ENCODE measurements around the gene MED13L. TPM values are rescaled to one million over a fixed set of nuclear protein-coding genes. Genes with fewer than 3 reads are reported as not detected.

MED13L gene
- total RNA-seq, 1 donor from 2014 or later: 89.0 TPM

GRCh38 chr12:116259800-116260577 lies 17.5 kb downstream of the MED13L start:
- Mint-ChIP-seq H3K4me3 (no peak overlapping the region), H3K9me3 (no peaks in the 10 kb centered on the region), H3K27me3 (ENCODE audit: low read depth) (no peaks in the 10 kb centered on the region), H3K36me3 (ENCODE audit: low read depth) (no peaks in the 10 kb centered on the region), H3K27ac (ENCODE audit: unreplicated experiment) (no peak overlapping the region), H3K4me1 (peaks cover 35% of the 10 kb centered on the region)
- DNase-seq (ENCODE audit: low read depth, low spot score): no peak
- no peak for TF ChIP-seq CTCF (conservative IDR thresholded peaks at IDR 0.05)

DNA sequence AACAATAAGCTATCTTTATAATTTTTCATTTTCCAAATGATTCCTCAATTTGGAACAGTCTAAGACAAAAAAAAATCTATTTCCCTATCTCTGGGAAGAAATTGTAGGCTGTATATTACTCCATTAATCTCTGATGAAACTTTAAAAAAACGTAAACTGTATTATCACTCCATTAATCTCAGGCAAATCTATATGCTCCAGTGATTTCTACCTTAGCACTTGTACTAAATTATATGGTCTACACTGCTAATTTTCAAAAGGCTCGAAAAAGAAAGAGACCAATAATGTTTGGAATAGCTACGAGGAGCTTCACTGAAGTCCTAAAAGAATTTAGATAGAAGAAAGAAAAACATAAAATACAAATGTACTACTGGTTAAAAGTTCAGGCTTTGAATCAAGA lies 19.7 kb downstream of the MED13L start:
- Mint-ChIP-seq H3K9me3 (peaks cover 3% of the 10 kb centered on the region), H3K27ac (ENCODE audit: unreplicated experiment) (no peak overlapping the region), H3K27me3 (ENCODE audit: low read depth) (no peaks in the 10 kb centered on the region), H3K4me3 (no peak overlapping the region), H3K36me3 (ENCODE audit: low read depth) (peaks cover 7% of the 10 kb centered on the region), H3K4me1 (peaks cover 31% of the 10 kb centered on the region)
- DNase-seq (ENCODE audit: low read depth, low spot score): no peak
- no peak for TF ChIP-seq CTCF (conservative IDR thresholded peaks at IDR 0.05)

GRCh38 chr12:116257215-116257614 lies 20.3 kb downstream of the MED13L start:
- H3K4me1 Mint-ChIP-seq: peaks cover 31% of the 10 kb centered on the region
- DNase-seq (ENCODE audit: low read depth, low spot score): no peak
- no peak for TF ChIP-seq CTCF (conservative IDR thresholded peaks at IDR 0.05)
- peaks cover 5% of the 10 kb centered on the region for H3K9me3 Mint-ChIP-seq
- H3K36me3 Mint-ChIP-seq (ENCODE audit: low read depth): peaks cover 11% of the 10 kb centered on the region
- no peak overlapping the region for H3K27ac Mint-ChIP-seq (ENCODE audit: unreplicated experiment)
- no peak overlapping the region for H3K4me3 Mint-ChIP-seq
- H3K27me3 Mint-ChIP-seq (ENCODE audit: low read depth): no peaks in the 10 kb centered on the region

DNA sequence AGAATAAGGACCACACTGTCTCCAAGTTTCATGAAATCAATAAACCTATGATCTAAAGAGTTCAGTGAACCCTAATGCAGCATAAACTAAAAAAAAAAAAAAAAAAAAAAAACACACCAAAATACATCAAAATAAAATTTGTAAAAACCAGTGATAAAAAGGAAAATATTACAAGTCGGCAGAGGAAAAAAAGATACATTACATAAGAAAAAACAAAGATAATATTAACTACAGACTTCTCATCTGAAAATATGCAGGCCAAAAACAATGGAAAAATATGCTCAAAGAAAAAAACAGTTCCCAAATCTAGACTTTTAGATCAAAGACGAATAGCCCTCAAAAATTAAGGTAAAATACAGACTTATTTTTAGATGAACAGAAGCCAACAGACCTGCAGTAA lies 27.6 kb downstream of the MED13L start:
- H3K27ac Mint-ChIP-seq (ENCODE audit: unreplicated experiment): no peak overlapping the region
- no peak for TF ChIP-seq CTCF (conservative IDR thresholded peaks at IDR 0.05)

GRCh38 chr12:116248930-116249329 lies 28.6 kb downstream of the MED13L start:
- Mint-ChIP-seq H3K4me1 (peaks cover 41% of the 10 kb centered on the region), H3K36me3 (ENCODE audit: low read depth) (peaks cover 32% of the 10 kb centered on the region), H3K9me3 (peaks cover 15% of the 10 kb centered on the region), H3K27ac (ENCODE audit: unreplicated experiment) (no peak overlapping the region), H3K27me3 (ENCODE audit: low read depth) (no peaks in the 10 kb centered on the region), H3K4me3 (no peak overlapping the region)
- no peak for DNase-seq (ENCODE audit: low read depth, low spot score)
- TF ChIP-seq CTCF (conservative IDR thresholded peaks at IDR 0.05): no peak

More for the DNA sequence above, 27.6 kb downstream of the MED13L start:
- H3K27me3 Mint-ChIP-seq (ENCODE audit: low read depth): no peaks in the 10 kb centered on the region
- peaks cover 15% of the 10 kb centered on the region for H3K9me3 Mint-ChIP-seq
- peaks cover 35% of the 10 kb centered on the region for H3K36me3 Mint-ChIP-seq (ENCODE audit: low read depth)
- no peak for DNase-seq (ENCODE audit: low read depth, low spot score)
- no peak overlapping the region for H3K4me3 Mint-ChIP-seq
- H3K4me1 Mint-ChIP-seq: peaks cover 34% of the 10 kb centered on the region

Data from neural crest cell (in vitro differentiated cells).